Muscle of back (tissue), 11 donors: ENCODE results near the gene XPO1. TPM values are rescaled to one million over a fixed set of nuclear protein-coding genes. Genes with fewer than 3 reads are reported as not detected.

Experiments
- DNase-seq, 3 donors: peaks; one replicate each; pipeline versions ENCODE4 v3.0.0 to v3.0.0-alpha.2; 2013
- polyA plus RNA-seq, 10 donors: library from polyadenylated mRNA; unstranded; fragments of 120-200 nt; gene quantifications; one replicate each; pipeline ENCODE4 v1.2.1, GENCODE V29; 2013; ENCODE audit not compliant: insufficient read length in 10 of 10

Gene XPO1
- polyA plus RNA-seq, 10 donors, result 105 to 212 (median 142) TPM

DNA sequence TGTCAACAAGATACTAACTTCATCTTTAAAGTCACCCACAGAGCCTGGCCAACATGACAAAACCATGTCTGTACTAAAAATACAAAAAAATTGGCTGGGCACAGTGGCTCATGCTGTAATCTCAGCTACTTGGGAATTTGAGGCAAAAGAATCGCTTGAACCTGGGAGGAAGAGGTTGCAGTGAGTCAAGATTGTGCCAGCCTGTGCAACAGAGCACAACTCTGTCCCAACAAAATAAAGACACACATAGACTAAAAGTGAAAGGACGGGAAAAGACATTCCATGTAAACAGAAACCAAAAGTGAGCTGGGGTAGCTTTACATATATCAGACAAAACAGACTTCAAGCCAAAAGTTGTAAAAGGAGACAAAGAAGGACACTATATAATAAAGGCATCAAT, 102.1 kb downstream of the XPO1 start:
- no peak for DNase-seq

DNA sequence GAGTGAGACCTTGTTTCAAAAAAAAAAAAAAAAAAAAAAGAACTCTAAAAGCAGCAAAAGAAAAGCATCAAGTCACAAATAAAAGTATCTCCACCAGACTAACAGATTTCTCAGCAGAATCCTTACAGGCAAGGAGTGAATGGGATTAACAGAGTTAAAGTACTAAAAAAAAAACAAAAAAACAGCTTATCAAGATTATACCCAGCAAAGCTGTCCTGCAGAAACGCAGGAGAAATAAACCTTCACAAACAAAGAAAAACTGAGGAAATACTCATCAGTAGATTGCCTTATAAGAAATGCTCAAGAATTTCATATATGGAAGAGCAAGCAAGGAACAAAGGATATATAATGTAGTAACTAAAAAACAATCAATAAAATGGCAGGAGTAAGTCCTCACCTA, 102.9 kb downstream of the XPO1 start:
- DNase-seq, result no peak

DNA sequence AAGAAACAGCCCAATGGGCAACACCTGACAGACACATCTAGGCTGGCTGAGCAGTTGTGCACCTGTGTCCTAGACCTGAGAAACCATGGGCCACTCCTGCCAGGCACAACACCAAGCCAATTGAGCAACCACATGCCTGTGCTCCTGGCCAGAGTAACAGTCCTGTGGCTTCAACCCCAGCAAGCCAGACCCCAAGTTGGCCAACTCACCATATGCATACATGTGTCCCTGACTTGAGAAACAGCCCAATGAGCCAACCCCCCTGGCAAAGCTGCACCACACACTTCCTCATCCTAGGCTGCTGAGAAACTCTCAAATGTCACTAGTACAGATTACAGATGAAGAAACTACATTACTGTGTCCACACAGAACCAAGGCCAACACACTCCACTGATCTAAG, 103.8 kb downstream of the XPO1 start:
- DNase-seq, result no peak

DNA sequence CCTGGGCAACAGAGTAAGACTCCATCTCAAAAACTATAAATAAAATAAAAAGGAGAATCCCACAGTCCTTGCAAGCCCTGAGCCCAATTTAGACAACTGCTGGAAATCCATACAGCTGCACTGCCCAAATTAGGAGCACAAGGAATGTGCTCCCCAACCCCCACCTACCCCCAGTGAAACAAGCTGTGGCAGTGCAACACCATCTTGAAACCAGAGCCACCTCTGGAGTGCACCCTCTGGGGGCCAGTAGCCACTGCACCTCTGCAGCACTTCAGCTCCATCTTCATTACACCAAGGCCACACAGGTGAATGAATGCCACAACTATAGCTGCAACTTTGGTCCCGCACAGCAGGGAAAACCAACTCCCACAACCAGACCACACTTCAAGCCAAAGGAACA, 104.5 kb downstream of the XPO1 start:
- no peak for DNase-seq

GRCh38 chr2:61432990-61433389, 105.2 kb downstream of the XPO1 start:
- no peak for DNase-seq

DNA sequence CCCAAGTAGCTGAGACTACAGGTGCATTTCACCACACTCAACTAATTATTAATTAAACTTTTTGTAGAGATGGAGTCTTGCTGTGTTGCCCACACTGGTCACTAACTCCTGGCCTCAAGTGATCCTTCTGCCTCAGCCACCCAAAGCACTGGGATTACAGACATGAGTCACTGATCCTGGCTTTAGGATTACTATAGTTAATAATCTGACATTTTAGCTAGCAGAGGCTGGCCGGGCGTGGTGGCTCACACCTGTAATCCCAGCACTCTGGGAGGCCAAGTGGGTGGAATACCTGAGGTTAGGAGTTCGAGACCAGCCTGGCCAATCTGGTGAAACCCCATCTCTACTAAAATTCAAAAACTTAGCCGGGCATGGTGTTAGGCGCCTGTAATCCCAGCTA, 106.8 kb downstream of the XPO1 start:
- no peak for DNase-seq

Other genes with a start within 250 kb of the XPO1 start
- 100 to 1,000 TPM in 3 of 10 donors, 10 to 100 TPM in 7; 63.1 to 109 (median 84.1) TPM for gene USP34, start 67.3 kb downstream of the XPO1 start, polyA plus RNA-seq